Activated CD8-positive, alpha-beta memory T cell treated with anti-CD3 and anti-CD28 coated beads, Interleukin-2, amount 50 U/mL, for 1 hour (primary cell): ENCODE results near the gene MOCS1.

ENCODE experiments used
- DNase-seq: peaks from one replicate; pipeline ENCODE4 v3.0.0-alpha.2; 2020; ENCODE audit errors: extremely low read depth

The MOCS1 gene

GRCh38 chr6:39902786-39903465 is 31.3 kb downstream of the MOCS1 start:
- no peak for DNase-seq

- DNase-seq = no peak
Measured at GRCh38 chr6:39902136-39902535, 32.1 kb downstream of the MOCS1 start.

GRCh38 chr6:39901670-39902069 is 32.6 kb downstream of the MOCS1 start:
- DNase-seq = no peak

DNA sequence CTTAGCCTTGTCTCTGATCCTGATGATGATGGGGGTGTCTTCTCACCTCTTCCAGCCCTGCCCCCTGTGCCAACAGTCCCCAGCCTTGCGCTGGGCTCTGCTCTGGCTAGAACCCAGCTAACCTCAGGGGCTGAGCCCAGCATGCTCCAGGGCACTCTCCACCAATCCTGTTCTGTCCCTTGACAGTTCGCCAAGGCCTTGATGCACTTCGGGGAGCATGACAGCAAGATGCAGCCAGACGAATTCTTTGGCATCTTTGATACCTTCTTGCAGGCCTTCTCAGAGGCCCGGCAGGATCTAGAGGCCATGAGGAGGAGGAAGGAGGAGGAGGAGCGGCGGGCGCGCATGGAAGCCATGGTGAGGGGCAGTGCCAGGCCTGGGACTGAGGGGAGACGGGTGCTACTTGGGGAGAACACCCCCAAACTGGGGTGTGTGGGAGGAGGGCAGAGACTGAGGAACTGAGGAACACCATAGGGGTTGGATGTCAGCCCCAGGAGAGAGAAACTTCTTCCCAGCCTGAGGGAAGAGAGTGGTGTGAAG is 33.1 kb downstream of the MOCS1 start:
- no peak for DNase-seq

GRCh38 chr6:39899554-39900295 is 34.5 kb downstream of the MOCS1 start:
- no peak for DNase-seq

- DNase-seq = no peak
Measured at GRCh38 chr6:39898625-39899024, 35.6 kb downstream of the MOCS1 start.

- no peak for DNase-seq
Measured at GRCh38 chr6:39897698-39898097, 36.6 kb downstream of the MOCS1 start.

- DNase-seq = no peak
Measured at GRCh38 chr6:39896701-39897100, 37.6 kb downstream of the MOCS1 start.

- no peak for DNase-seq
Measured at GRCh38 chr6:39893286-39893685, 41.0 kb downstream of the MOCS1 start.

GRCh38 chr6:39892490-39893129 is 41.7 kb downstream of the MOCS1 start:
- no peak for DNase-seq

- DNase-seq = no peak
Measured at GRCh38 chr6:39891976-39892375, 42.3 kb downstream of the MOCS1 start.

DNA sequence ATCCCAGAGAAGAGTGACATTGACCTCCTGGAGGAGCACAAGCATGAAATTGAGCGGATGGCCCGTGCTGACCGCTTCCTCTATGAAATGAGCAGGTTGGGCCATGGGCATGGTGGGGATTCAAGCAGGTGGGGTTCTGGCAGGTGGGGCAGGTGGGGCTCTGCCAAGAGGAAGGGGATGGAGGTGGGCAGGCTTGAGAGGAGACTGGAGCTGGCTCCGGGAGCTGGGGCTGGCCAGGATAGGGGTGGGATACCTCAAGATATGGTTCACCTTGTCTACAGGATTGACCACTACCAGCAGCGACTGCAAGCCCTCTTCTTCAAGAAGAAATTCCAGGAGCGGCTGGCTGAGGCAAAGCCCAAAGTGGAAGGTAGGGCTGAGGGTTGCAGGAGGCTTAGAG is 42.9 kb downstream of the MOCS1 start:
- no peak for DNase-seq

DNA sequence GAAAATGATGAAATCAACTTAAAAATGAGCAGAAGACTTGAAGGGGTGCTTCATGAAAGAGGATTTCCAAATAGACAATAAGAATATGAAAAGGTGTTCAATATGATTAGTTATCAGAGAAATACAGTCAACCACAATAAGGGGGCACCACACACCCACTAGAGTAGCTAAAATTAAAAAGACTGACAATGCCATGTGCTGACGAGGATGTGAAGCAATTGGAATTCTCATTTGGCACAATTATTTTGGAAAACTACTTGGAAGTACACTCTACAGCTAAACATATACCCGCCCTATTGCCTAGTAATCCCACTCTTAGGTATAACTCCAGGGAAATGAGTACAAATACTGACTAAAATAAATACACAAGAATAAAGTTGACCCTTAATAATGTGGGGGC is 45.0 kb downstream of the MOCS1 start:
- no peak for DNase-seq

DNA sequence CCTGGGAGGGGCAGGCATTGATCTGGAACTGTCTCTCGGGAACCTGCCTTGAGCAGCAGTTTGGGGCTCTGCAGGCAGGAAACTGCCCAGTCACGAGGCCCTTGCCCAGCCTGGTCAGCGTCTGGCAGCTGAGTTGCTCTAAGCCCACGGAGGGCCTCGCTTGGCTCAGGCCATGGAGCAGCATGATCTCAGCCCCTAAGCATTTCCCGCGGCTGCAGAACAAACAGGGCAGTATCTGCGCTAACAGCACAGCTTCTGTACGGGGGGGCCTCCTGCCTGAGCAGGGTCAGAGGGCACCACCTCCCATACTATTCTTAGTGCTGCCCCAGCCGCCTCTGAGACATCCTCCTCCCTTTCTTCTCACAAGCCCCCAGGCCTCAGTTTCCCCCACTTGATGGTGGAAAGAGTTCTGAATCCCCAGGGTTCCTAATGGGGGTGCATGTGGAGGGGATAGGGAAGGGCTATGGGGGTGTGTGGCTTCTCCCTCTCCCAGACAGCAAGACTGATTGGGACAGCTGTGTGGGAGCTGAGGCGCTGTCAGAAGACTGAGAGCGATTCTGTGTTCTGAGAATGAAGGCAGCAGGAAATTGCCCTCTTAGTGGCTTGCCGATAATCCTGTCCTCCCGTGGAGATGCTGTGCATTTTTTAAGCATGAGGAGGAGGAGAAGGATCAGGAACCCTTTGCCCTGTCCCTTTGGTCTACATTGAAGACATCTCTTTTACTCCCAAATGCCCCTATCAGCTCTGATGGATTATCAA is 46.4 kb downstream of the MOCS1 start:
- no peak for DNase-seq

DNA sequence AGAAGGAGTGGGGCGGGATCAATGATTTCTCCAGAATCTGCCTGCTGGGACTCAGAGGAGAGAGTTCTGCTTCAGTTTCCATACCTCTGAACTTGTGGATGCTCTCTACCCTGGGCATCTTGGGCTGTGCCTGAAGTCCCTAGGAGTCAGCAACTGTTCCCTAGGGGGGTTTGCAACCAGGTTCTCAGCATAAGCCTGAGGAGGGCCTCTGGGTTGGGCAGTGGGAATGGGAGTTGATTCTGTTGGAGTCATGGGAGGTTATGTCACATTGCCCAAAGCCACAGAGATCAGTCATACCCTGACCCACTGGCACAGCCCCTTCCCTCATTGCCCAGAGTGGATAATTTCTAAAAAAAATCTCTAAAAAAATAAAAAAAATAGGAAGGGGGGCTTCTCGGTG is 47.4 kb downstream of the MOCS1 start:
- DNase-seq = no peak

GRCh38 chr6:39885691-39886090 is 48.6 kb downstream of the MOCS1 start:
- no peak for DNase-seq

DNA sequence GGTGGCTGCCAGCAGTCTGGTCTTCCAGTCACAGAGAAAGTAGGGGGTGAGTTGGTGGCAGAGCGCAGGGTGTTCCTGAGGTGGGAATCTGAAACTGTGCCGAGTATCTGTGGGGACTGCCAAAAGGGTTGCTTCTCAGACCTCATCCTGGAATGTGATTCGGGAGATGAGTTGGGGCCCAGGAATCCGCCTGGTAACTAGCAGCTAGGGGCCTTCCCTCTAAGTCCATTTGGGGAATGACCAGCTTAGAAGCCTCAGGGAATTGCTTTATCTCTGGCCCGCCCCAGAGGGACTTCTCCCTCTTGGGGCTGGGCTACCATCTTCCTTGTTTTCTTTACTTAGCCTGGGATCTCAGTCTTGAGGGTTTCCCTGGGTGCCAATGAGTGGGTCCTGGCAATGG is 49.6 kb downstream of the MOCS1 start:
- DNase-seq = no peak

DNA sequence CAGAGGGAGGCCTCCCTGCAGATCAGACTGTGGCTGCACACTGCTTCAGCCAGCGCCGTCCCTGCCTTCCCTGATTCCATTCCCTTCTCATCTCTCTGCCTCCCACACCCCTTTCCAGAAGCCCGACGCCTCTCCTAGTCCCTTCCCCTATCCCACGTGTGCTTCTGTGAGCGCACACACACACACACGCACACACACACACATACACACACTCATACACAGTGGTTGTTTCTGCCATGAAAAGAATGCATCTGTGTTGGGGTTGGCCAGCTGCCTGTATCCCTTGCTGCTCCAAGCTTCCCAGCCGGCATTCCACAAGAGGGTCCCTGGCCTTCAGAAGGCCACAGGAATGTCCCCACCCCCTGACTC is 51.7 kb downstream of the MOCS1 start:
- DNase-seq = no peak

- no peak for DNase-seq
Measured at GRCh38 chr6:39881851-39882530, 52.3 kb downstream of the MOCS1 start.

DNA sequence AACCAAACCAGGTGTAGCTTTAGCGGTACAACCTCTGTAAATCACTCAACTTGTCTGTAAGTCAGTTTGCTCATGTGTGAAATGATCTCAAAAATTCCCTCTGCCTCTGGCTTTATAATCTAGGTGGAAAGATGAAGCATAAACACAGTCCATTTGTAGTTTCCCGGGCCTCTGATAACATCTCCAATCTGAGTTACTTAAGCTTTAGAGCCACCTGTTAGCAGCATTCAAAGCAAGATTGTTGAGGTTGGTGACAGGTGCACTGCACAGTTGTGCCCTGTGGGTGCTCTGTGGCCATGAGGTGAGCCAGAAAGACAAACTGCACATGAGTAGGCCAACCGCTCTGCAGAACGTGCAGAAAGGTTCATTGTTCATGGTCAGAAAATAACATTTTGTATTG is 53.7 kb downstream of the MOCS1 start:
- no peak for DNase-seq

GRCh38 chr6:39879535-39879934 is 54.7 kb downstream of the MOCS1 start:
- no peak for DNase-seq

GRCh38 chr6:39876826-39877225 is 57.4 kb downstream of the MOCS1 start:
- DNase-seq = no peak
